ENCODE measurements around the gene TENT4B. TPM values are rescaled to one million over a fixed set of nuclear protein-coding genes. Genes with fewer than 3 reads are reported as not detected.
A peak's percentile ranks its signal among the peaks of the same experiment; 100 is the strongest.

TENT4B gene
- total RNA-seq, 1 experiment from 2014 or later = 11.4 TPM

DNA sequence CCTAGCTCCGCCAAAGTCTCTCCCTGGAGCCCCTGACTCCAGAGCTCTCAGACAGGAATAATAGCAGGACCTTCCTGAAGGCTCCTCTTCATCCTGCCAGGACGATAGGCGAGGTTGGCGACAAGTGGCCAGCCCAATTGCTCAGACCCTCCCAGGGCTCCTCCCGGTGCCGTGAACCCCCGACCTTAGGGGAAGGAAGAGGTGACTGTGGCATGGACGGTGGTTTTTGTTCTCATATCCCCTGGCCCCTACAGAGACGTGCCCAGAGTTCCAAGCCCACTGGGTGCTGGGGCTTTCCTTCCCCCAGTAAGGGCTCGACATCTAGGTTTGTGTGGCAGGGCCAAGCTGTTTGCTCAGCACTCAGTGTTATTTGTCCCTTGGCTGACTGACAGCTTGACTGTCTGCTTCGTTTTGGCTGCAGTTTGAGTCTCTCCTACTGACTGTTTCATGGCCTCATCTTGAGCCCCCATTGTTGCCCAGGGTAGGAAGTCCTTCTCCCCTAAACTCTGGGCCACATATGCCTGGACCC lies 108.7 kb downstream of the TENT4B start:
- Histone ChIP-seq H3K27ac (no peak overlapping the region), H3K9me3 (ENCODE audit: insufficient read depth, low read depth) (no peaks in the 10 kb centered on the region), H3K4me2 (no peak overlapping the region), H3K9me2 (ENCODE audit: insufficient read depth) (no peaks in the 10 kb centered on the region), H3K27me3 (ENCODE audit: insufficient read depth, low read depth) (no peaks in the 10 kb centered on the region), H3K36me3 (ENCODE audit: low read depth) (no peaks in the 10 kb centered on the region), H3K4me3 (no peak overlapping the region), H3K79me2 (ENCODE audit: low read depth) (no peaks in the 10 kb centered on the region), H3F3A (ENCODE audit: insufficient read depth, low read depth) (peaks cover 19% of the 10 kb centered on the region; the same call in 1 of the 2 replicates), H3K4me1 (replicated peaks; ENCODE audit: insufficient read depth) (peaks cover 24% of the 10 kb centered on the region), H2AFZ (no peak overlapping the region), H4K20me1 (ENCODE audit: insufficient read depth) (no peaks in the 10 kb centered on the region)
- no peak for TF ChIP-seq EZH2 (IDR thresholded peaks at IDR 0.05; ENCODE audit: low read depth)
- TF ChIP-seq CTCF (conservative IDR thresholded peaks at IDR 0.05) = no peak
- intact Hi-C loops (cut with micrococcal nuclease; ENCODE audit: unreplicated experiment) = no loop called here
- no peak for DNase-seq
- POLR2A ChIA-PET (ENCODE audit: unreplicated experiment) = no interaction called here
- no TSS peak for BruUV-seq (replicated peaks)
- CTCF ChIA-PET = no interaction called here

DNA sequence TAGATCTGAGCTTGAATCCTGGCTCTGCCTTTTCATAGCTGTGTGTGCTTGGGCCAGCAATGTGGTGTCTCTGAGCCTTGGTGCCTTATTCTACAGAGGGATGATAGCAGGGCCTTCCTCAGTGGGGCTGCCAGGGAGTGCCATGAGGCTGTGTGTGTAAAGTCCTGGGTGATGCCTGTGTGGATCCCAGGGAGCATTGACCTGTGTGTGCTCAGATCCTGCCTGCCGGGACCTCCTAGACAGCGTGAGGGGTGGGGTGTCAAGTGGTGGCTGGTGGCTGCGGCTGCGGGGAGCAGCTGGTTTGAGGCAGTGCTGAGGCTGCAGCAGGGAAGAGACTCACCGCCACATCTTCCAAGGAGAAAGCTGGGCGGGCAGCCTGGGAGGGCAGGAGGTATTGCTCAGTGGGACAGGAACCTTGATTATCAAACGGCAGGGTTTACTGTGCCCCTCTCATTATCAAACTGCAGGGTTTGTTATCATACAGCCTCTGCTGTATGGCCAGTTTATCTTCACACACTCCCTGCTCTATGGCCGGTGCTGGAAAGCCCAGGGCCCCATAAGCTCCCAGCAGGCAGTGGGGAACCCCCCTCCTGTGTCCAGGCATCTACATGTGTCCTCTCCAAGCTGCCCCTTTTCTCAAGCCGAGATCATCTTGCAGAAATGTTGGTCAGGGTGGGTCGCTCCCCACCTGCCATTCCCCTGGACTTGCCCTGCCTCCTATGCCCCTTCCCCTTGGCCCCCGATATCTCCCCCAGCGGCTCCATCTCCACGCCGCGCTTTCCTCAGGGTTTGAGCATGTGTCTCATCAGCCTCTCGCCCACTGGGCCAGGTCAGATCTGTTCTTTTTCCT lies 110.2 kb downstream of the TENT4B start:
- no peak for TF ChIP-seq EZH2 (IDR thresholded peaks at IDR 0.05; ENCODE audit: low read depth)
- no peak for TF ChIP-seq CTCF (conservative IDR thresholded peaks at IDR 0.05)
- Histone ChIP-seq H2AFZ (no peak overlapping the region), H3K9me2 (ENCODE audit: insufficient read depth) (no peaks in the 10 kb centered on the region), H3K79me2 (ENCODE audit: low read depth) (no peaks in the 10 kb centered on the region), H4K20me1 (ENCODE audit: insufficient read depth) (no peaks in the 10 kb centered on the region), H3F3A (ENCODE audit: insufficient read depth, low read depth) (peaks cover 19% of the 10 kb centered on the region; the same call in 1 of the 2 replicates), H3K4me1 (replicated peaks; ENCODE audit: insufficient read depth) (peaks cover 34% of the 10 kb centered on the region), H3K4me3 (no peak overlapping the region), H3K27me3 (ENCODE audit: insufficient read depth, low read depth) (no peaks in the 10 kb centered on the region), H3K9me3 (ENCODE audit: insufficient read depth, low read depth) (no peaks in the 10 kb centered on the region), H3K4me2 (no peak overlapping the region), H3K36me3 (ENCODE audit: low read depth) (no peaks in the 10 kb centered on the region), H3K27ac (no peak overlapping the region)
- intact Hi-C loops (cut with micrococcal nuclease; ENCODE audit: unreplicated experiment) = no loop called here
- CTCF ChIA-PET = no interaction called here
- POLR2A ChIA-PET (ENCODE audit: unreplicated experiment) = no interaction called here
- DNase-seq = no peak
- BruUV-seq (replicated peaks) = no TSS peak

DNA sequence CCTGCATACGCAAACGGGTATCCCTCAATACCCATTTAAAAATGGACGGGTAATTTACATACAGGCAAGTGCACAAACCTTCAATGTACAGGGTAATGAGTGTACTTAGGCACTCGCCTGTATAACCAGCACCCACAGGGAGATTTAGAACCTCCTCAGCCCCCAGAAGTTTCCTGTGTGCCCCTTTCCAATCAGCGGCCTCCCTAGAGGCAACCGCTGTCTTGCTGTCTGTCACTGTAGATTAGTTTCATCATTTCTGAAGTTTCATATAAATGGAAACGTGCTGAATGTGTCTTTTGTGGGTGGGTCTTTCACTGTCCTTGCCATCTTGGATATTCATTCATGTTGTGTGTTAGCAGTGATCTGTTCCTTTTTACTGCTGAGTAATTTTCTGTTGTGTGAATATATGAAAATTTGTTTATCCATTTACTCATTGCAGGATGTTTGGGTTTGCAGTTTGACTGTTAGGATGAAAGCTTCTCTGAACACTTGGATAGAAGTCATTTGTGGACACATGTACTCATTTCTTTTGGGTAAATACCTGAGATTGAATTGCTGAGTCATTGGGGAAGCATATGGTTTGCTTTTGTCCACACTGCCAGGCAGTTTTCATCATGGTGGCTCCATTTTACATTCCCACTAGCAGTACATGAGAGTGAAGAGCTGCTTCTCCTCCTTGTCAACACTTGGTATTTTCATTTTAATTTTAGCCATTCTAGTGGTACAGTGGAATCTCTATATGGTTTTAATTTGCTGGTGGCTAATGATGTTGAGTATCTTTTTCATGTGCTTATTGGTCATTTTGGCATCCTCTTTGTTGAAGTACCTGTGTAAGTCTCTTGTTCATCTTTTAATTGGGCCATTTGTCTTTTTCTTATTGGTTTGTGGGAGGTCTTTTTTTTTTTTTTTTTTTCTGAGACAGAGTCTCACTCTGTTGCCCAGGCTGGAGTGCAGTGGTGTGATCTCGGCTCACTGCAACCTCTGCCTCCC lies 111.1 kb downstream of the TENT4B start:
- H2AFZ ChIP-seq = 0 out of 2 replicates have a peak overlapping the region, but pooled peaks have one; percentile 37
- no peak overlapping the region for H3K4me3 ChIP-seq
- H3F3A ChIP-seq (ENCODE audit: insufficient read depth, low read depth) = peaks cover 19% of the 10 kb centered on the region; the same call in 1 of the 2 replicates
- TF ChIP-seq EZH2 (IDR thresholded peaks at IDR 0.05; ENCODE audit: low read depth) (no peak), CTCF (conservative IDR thresholded peaks at IDR 0.05) (no peak)
- BruUV-seq (replicated peaks) = no TSS peak
- intact Hi-C loops (cut with micrococcal nuclease; ENCODE audit: unreplicated experiment) = no loop called here
- no peaks in the 10 kb centered on the region for H3K79me2 ChIP-seq (ENCODE audit: low read depth)
- peak overlapping the region; percentile 58 for H3K27ac ChIP-seq
- no peak for DNase-seq
- peaks cover 34% of the 10 kb centered on the region for H3K4me1 ChIP-seq (replicated peaks; ENCODE audit: insufficient read depth)
- H3K9me2 ChIP-seq (ENCODE audit: insufficient read depth) = no peaks in the 10 kb centered on the region
- no peak overlapping the region for H3K4me2 ChIP-seq
- ChIA-PET POLR2A (ENCODE audit: unreplicated experiment) (no interaction called here), CTCF (no interaction called here)
- no peaks in the 10 kb centered on the region for H3K27me3 ChIP-seq (ENCODE audit: insufficient read depth, low read depth)
- H3K9me3 ChIP-seq (ENCODE audit: insufficient read depth, low read depth) = no peaks in the 10 kb centered on the region
- H4K20me1 ChIP-seq (ENCODE audit: insufficient read depth) = no peaks in the 10 kb centered on the region
- H3K36me3 ChIP-seq (ENCODE audit: low read depth) = no peaks in the 10 kb centered on the region
